ENCODE results near the gene ZSWIM3. TPM values are rescaled to one million over a fixed set of nuclear protein-coding genes. Genes with fewer than 3 reads are reported as not detected.
A peak's percentile ranks its signal among the peaks of the same experiment; 100 is the strongest.

Gene ZSWIM3
- total and polyA plus RNA-seq, 2 of the 13 experiments (the other 11 are each of a cell fraction or from before 2014, with no cell fraction given) = 5.2 to 5.8 TPM

DNA sequence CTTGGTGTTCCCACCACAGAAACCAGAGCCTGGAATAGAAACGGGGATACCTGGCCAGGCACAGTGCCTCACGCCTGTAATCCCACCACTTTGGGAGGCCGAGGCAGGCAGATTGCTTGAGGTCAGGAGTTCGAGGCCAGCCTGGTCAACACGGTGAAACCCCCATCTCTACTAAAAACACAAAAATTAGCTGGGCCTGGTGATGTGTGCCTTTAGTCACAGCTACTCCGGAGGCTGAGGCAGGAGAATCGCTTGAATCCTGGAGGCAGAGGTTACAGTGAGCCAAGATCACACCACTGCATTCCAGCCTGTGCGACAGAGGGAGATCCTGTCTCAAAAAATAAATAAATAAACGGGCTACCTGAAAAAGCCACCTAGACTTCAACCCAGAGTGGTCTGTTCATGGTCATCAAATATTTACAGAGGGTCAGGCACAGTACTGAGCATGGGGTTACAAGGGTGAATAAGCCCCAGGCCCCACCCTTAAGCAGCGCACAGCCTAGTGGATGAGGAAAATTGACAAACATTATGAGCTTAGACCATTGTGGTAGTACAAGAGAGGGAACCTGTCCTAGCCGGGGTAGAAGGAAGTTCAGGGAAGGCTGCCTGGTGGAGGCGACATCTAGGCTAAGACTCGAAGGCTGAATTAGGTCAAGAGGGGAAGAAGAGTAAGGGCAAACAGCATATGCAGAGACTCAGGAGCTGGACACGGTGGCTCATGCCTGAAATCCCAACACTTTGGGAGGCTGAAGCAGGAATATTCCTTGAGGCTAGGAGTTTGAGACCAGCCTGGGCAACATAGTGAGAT lies 69.9 kb downstream of the ZSWIM3 start (continued):
- TF ChIP-seq CBFB (CRISPR knock-in tag; IDR thresholded peaks at IDR 0.05) = 0 out of 2 replicates have a peak, but pooled peaks have one; percentile 53
- TF ChIP-seq ISL2 (CRISPR knock-in tag; IDR thresholded peaks at IDR 0.05) = peak; percentile 82; the same call in 1 of the 2 replicates
- no peak; the same call in 1 of the 2 replicates for TF ChIP-seq SNAPC5 (CRISPR knock-in tag; IDR thresholded peaks at IDR 0.05; ENCODE audit: borderline replicate concordance)
- TF ChIP-seq KAT8 (CRISPR knock-in tag; IDR thresholded peaks at IDR 0.05) = peak; percentile 88
- TF ChIP-seq, protein P1, sequence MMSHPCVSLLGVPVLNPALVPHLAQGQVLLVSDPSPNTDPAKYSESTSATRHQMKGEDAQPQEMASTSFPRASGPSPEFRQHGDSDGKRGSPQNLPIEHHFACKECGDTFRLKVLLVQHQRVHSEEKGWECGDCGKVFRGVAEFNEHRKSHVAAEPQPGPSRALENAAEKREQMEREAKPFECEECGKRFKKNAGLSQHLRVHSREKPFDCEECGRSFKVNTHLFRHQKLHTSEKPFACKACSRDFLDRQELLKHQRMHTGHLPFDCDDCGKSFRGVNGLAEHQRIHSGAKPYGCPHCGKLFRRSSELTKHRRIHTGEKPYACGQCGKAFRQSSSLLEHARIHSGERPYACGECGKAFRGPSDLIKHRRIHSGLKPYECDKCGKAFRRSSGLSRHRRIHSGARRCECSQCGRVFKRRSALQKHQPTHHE (CRISPR knock-in tag; IDR thresholded peaks at IDR 0.05; ENCODE audit: borderline replicate concordance) = no peak; the same call in 1 of the 2 replicates
- peak; percentile 98 for TF ChIP-seq ZNF788 (CRISPR knock-in tag; IDR thresholded peaks at IDR 0.05; ENCODE audit: borderline replicate concordance)
- TF ChIP-seq, protein P2, sequence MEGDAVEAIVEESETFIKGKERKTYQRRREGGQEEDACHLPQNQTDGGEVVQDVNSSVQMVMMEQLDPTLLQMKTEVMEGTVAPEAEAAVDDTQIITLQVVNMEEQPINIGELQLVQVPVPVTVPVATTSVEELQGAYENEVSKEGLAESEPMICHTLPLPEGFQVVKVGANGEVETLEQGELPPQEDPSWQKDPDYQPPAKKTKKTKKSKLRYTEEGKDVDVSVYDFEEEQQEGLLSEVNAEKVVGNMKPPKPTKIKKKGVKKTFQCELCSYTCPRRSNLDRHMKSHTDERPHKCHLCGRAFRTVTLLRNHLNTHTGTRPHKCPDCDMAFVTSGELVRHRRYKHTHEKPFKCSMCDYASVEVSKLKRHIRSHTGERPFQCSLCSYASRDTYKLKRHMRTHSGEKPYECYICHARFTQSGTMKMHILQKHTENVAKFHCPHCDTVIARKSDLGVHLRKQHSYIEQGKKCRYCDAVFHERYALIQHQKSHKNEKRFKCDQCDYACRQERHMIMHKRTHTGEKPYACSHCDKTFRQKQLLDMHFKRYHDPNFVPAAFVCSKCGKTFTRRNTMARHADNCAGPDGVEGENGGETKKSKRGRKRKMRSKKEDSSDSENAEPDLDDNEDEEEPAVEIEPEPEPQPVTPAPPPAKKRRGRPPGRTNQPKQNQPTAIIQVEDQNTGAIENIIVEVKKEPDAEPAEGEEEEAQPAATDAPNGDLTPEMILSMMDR (CRISPR knock-in tag; IDR thresholded peaks at IDR 0.05) = peak; percentile 54
- no peak for TF ChIP-seq MTA3 (CRISPR knock-in tag; IDR thresholded peaks at IDR 0.05)
- TF ChIP-seq, protein P3, sequence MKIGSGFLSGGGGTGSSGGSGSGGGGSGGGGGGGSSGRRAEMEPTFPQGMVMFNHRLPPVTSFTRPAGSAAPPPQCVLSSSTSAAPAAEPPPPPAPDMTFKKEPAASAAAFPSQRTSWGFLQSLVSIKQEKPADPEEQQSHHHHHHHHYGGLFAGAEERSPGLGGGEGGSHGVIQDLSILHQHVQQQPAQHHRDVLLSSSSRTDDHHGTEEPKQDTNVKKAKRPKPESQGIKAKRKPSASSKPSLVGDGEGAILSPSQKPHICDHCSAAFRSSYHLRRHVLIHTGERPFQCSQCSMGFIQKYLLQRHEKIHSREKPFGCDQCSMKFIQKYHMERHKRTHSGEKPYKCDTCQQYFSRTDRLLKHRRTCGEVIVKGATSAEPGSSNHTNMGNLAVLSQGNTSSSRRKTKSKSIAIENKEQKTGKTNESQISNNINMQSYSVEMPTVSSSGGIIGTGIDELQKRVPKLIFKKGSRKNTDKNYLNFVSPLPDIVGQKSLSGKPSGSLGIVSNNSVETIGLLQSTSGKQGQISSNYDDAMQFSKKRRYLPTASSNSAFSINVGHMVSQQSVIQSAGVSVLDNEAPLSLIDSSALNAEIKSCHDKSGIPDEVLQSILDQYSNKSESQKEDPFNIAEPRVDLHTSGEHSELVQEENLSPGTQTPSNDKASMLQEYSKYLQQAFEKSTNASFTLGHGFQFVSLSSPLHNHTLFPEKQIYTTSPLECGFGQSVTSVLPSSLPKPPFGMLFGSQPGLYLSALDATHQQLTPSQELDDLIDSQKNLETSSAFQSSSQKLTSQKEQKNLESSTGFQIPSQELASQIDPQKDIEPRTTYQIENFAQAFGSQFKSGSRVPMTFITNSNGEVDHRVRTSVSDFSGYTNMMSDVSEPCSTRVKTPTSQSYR (CRISPR knock-in tag; IDR thresholded peaks at IDR 0.05; ENCODE audit: borderline replicate concordance) = peak; percentile 79; the same call in 1 of the 2 replicates
- no peak for TF ChIP-seq AFF4 (CRISPR knock-in tag; IDR thresholded peaks at IDR 0.05)
- no peak for TF ChIP-seq ZNF33A (CRISPR knock-in tag; IDR thresholded peaks at IDR 0.05; ENCODE audit: borderline replicate concordance)
- TF ChIP-seq RARG (CRISPR knock-in tag; IDR thresholded peaks at IDR 0.05; ENCODE audit: low read depth) = no peak
- TF ChIP-seq LCORL (IDR thresholded peaks at IDR 0.05) = no peak
- TF ChIP-seq LCORL (CRISPR knock-in tag; IDR thresholded peaks at IDR 0.05) = peak; percentile 88
- no peak for TF ChIP-seq ZSCAN12 (CRISPR knock-in tag; IDR thresholded peaks at IDR 0.05)
- TF ChIP-seq ZNF567 (CRISPR knock-in tag; IDR thresholded peaks at IDR 0.05; ENCODE audit: borderline replicate concordance) = no peak
- peak; percentile 20; the same call in 1 of the 2 replicates for TF ChIP-seq SNAI1 (CRISPR knock-in tag; IDR thresholded peaks at IDR 0.05; ENCODE audit: borderline replicate concordance)

Measured in HepG2 (cell line).